Right renal pelvis (tissue), 4 donors: ENCODE data around the gene TRAPPC6A. TPM values are rescaled to one million over a fixed set of nuclear protein-coding genes. Genes with fewer than 3 reads are reported as not detected.

Experiments
- polyA plus RNA-seq, 4 donors: library from polyadenylated mRNA; unstranded; fragments of 120-200 nt; gene quantifications; one replicate each; pipeline ENCODE4 v1.2.1, GENCODE V29; 2013; ENCODE audit not compliant: insufficient read length in 4 of 4

Gene TRAPPC6A
- polyA plus RNA-seq, 4 donors, result 32.1 to 60.7 (median 35.3) TPM

Other genes starting within 250 kb of the TRAPPC6A start
- not detected for gene APOC4, start 236.0 kb downstream of the TRAPPC6A start, polyA plus RNA-seq
- gene APOC2, start 232.2 kb downstream of the TRAPPC6A start, polyA plus RNA-seq, result 10 to 100 TPM in 2 of 4 donors, 1 to 10 TPM in 2; 6.2 to 14.9 (median 9.6) TPM
- gene CLPTM1, start 222.9 kb downstream of the TRAPPC6A start, polyA plus RNA-seq, result 100 to 1,000 TPM; 107 to 127 (median 121) TPM
- 1 to 10 TPM; 5.2 to 7.7 (median 5.9) TPM for gene RELB, start 176.8 kb downstream of the TRAPPC6A start, polyA plus RNA-seq
- 10 to 100 TPM; 55.8 to 63.3 (median 59.1) TPM for gene CLASRP, start 139.2 kb downstream of the TRAPPC6A start, polyA plus RNA-seq
- gene ZNF296, start 101.8 kb downstream of the TRAPPC6A start, polyA plus RNA-seq, result 1 to 10 TPM in 1 of 4 donors, under 1 TPM in 3; 0.78 to 1.5 (median 0.95) TPM
- 10 to 100 TPM; 19.0 to 26.7 (median 21.8) TPM for gene GEMIN7, start 99.0 kb downstream of the TRAPPC6A start, polyA plus RNA-seq
- gene PPP1R37, start 85.1 kb downstream of the TRAPPC6A start, polyA plus RNA-seq, result 10 to 100 TPM; 23.8 to 35.3 (median 26.0) TPM
- under 1 TPM; 0.10 to 0.25 (median 0.11) TPM for gene NKPD1, start 17.3 kb downstream of the TRAPPC6A start, polyA plus RNA-seq
- 10 to 100 TPM; 10.5 to 13.9 (median 11.2) TPM for gene BLOC1S3, start 547 bp upstream of the TRAPPC6A start, polyA plus RNA-seq
- 10 to 100 TPM in 1 of 4 donors, 1 to 10 TPM in 3; 8.2 to 12.6 (median 8.9) TPM for gene EXOC3L2, start 67.2 kb upstream of the TRAPPC6A start, polyA plus RNA-seq
- gene MARK4, start 73.0 kb upstream of the TRAPPC6A start, polyA plus RNA-seq, result 10 to 100 TPM; 35.9 to 42.3 (median 40.7) TPM
- gene CKM, start 144.6 kb upstream of the TRAPPC6A start, polyA plus RNA-seq, result under 1 TPM; 0.33 to 0.84 (median 0.56) TPM
- gene KLC3, start 162.5 kb upstream of the TRAPPC6A start, polyA plus RNA-seq, result 1 to 10 TPM in 2 of 4 donors, under 1 TPM in 2; 0.76 to 3.0 (median 1.1) TPM
- gene ERCC2, start 192.3 kb upstream of the TRAPPC6A start, polyA plus RNA-seq, result 10 to 100 TPM; 33.2 to 35.5 (median 33.8) TPM
- gene PPP1R13L, start 226.8 kb upstream of the TRAPPC6A start, polyA plus RNA-seq, result 10 to 100 TPM in 2 of 4 donors, 1 to 10 TPM in 2; 7.3 to 12.0 (median 9.1) TPM
- gene POLR1G, start 228.4 kb upstream of the TRAPPC6A start, polyA plus RNA-seq, result 1 to 10 TPM; 3.4 to 5.3 (median 3.9) TPM
- gene ERCC1, start 245.7 kb upstream of the TRAPPC6A start, polyA plus RNA-seq, result 10 to 100 TPM; 74.4 to 87.4 (median 79.2) TPM